OCI-LY1 (cell line): ENCODE data around the gene FGF3.

ENCODE experiments used
- H2AFZ ChIP-seq: fragments of 200-600 bp; sonication (generic), shearing (Covaris generic); 2 replicates; pipeline ENCODE4 v1.6.0; 2014; ENCODE audit warnings: antibody characterized with exemption, mild to moderate bottlenecking, low read length
- H3F3A ChIP-seq: fragments of 200-600 bp; sonication (generic), shearing (Covaris generic); 2 replicates; pipeline ENCODE4 v1.6.0; 2014; ENCODE audit warnings: mild to moderate bottlenecking, antibody characterized with exemption, low read length, moderate library complexity; ENCODE audit not compliant: insufficient read depth
- H3K27ac ChIP-seq: fragments of 200-600 bp; sonication (generic); 2 replicates; pipeline ENCODE4 v1.5.1; 2014; ENCODE audit warnings: low read length, mixed run types, mild to moderate bottlenecking, low read depth; ENCODE audit not compliant: poor library complexity, severe bottlenecking
- H3K27me3 ChIP-seq: fragments of 200-600 bp; sonication (generic); 2 replicates; pipeline ENCODE4 v1.6.0; 2014; ENCODE audit warnings: antibody characterized with exemption, mild to moderate bottlenecking, low read length, moderate library complexity; ENCODE audit not compliant: insufficient read depth
- H3K36me3 ChIP-seq: fragments of 200-600 bp; sonication (generic); 2 replicates; pipeline ENCODE4 v1.6.1; 2014; ENCODE audit warnings: mild to moderate bottlenecking, antibody characterized with exemption, low read length, moderate library complexity, mixed read lengths; ENCODE audit not compliant: insufficient read depth
- H3K4me1 ChIP-seq: fragments of 200-600 bp; sonication (generic); 2 replicates; pipeline ENCODE4 v1.5.1; 2014; ENCODE audit warnings: mild to moderate bottlenecking, low read length, moderate library complexity; ENCODE audit not compliant: insufficient read depth, severe bottlenecking
- H3K4me2 ChIP-seq: fragments of 200-600 bp; sonication (generic), shearing (Covaris generic); 2 replicates; pipeline ENCODE4 v1.6.1; 2014; ENCODE audit warnings: low read length
- H3K4me3 ChIP-seq: fragments of 200-600 bp; sonication (generic); 2 replicates; pipeline ENCODE4 v1.5.1; 2014; ENCODE audit warnings: low read length, low read depth, mild to moderate bottlenecking, mixed read lengths; ENCODE audit not compliant: poor library complexity, severe bottlenecking
- H3K79me2 ChIP-seq: fragments of 200-600 bp; shearing (Covaris generic); 2 replicates; pipeline ENCODE4 v1.6.1; 2016; ENCODE audit warnings: mixed run types, low read length, mixed read lengths; ENCODE audit not compliant: insufficient read depth
- H3K9ac ChIP-seq: fragments of 200-600 bp; sonication (generic), shearing (Covaris generic); 2 replicates; pipeline ENCODE4 v1.6.1; 2014; ENCODE audit warnings: mild to moderate bottlenecking, low read length, mixed read lengths
- H3K9me2 ChIP-seq: fragments of 200-600 bp; sonication (generic), shearing (Covaris generic); 2 replicates; pipeline ENCODE4 v1.6.1; 2014; ENCODE audit warnings: low read depth, mild to moderate bottlenecking, low read length, mixed read lengths
- H3K9me3 ChIP-seq: fragments of 200-600 bp; shearing (Covaris generic); 2 replicates; pipeline ENCODE4 v1.6.1; 2014; ENCODE audit warnings: low read length, mixed read lengths
- H4K20me1 ChIP-seq: fragments of 200-600 bp; sonication (generic), shearing (Covaris generic); 2 replicates; pipeline ENCODE4 v1.6.0; 2016; ENCODE audit warnings: mild to moderate bottlenecking, low read length; ENCODE audit not compliant: insufficient read depth
- EZH2 ChIP-seq: fragments of 200-600 bp; sonication (generic), shearing (Covaris generic); IDR thresholded peaks from 2 replicates; pipeline ENCODE4 v1.8.0; 2017; ENCODE audit warnings: borderline replicate concordance, mixed run types, mild to moderate bottlenecking, antibody characterized with exemption, low read length, moderate library complexity, mixed read lengths
- TF ChIP-seq, protein P1 (sequence below): fragments of 200-600 bp; sonication (generic), shearing (Covaris generic); IDR thresholded peaks from 2 replicates; pipeline ENCODE4 v1.5.1; 2017; ENCODE audit warnings: mild to moderate bottlenecking, antibody characterized with exemption, low read length, moderate library complexity, mixed read lengths

FGF3 gene

DNA sequence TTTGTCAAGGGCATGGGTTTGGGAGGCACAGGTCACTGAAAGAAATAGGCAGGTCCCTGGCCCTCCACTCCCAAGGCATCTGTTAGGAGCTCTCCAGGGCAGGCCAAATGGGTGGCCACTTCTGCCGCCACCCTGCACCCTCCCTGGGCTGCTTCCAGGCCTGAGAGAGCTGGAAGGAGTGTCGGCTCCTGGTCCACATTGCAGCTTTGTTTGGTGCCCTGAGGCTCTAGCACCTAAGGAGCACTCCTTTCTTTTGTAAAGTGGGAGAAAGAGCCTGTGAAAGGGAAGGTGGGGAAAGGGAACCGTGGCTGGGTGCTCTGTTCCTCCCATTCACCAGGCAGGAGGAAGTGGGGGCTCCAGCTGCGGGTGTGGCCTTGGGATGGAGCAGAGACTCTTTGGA, 31.8 kb downstream of the FGF3 start:
- no peak overlapping the region for H3K4me2 ChIP-seq

DNA sequence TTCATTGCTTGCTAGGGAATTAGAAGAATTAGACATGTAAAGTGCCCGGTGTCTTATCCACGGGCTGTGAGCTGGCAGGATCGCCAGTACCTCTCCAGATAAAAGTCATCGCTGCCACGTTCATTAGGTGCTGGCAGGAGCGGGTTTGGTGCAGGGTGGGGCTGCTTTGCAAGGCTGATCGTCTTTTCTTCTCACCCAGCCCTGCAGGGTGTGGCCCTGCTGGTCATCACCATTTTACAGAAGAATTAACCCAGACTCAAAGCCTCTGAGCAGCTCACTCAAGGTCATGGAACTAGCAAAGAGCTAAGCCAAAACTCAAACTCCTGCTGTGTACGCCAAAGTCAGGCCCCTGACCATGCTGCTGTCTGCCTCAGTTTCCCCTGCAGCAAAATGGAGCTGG, 38.0 kb downstream of the FGF3 start:
- no peaks in the 10 kb centered on the region for H3K9me3 ChIP-seq
- no peaks in the 10 kb centered on the region for H3K4me1 ChIP-seq
- TF ChIP-seq EZH2 = no peak
- TF ChIP-seq, protein P1, sequence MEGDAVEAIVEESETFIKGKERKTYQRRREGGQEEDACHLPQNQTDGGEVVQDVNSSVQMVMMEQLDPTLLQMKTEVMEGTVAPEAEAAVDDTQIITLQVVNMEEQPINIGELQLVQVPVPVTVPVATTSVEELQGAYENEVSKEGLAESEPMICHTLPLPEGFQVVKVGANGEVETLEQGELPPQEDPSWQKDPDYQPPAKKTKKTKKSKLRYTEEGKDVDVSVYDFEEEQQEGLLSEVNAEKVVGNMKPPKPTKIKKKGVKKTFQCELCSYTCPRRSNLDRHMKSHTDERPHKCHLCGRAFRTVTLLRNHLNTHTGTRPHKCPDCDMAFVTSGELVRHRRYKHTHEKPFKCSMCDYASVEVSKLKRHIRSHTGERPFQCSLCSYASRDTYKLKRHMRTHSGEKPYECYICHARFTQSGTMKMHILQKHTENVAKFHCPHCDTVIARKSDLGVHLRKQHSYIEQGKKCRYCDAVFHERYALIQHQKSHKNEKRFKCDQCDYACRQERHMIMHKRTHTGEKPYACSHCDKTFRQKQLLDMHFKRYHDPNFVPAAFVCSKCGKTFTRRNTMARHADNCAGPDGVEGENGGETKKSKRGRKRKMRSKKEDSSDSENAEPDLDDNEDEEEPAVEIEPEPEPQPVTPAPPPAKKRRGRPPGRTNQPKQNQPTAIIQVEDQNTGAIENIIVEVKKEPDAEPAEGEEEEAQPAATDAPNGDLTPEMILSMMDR = no peak
- H2AFZ ChIP-seq = no peak overlapping the region
- H3F3A ChIP-seq = no peaks in the 10 kb centered on the region
- H3K36me3 ChIP-seq = no peaks in the 10 kb centered on the region
- H3K9me2 ChIP-seq = no peaks in the 10 kb centered on the region
- H3K4me2 ChIP-seq = no peak overlapping the region
- no peak overlapping the region for H3K9ac ChIP-seq
- H3K27ac ChIP-seq = no peak overlapping the region
- H3K79me2 ChIP-seq = no peaks in the 10 kb centered on the region
- no peak overlapping the region for H3K4me3 ChIP-seq
- no peaks in the 10 kb centered on the region for H3K27me3 ChIP-seq
- no peaks in the 10 kb centered on the region for H4K20me1 ChIP-seq

More for the DNA sequence above, 31.8 kb downstream of the FGF3 start:
- Histone ChIP-seq H3K9me2 (no peaks in the 10 kb centered on the region), H3K36me3 (no peaks in the 10 kb centered on the region), H4K20me1 (no peaks in the 10 kb centered on the region), H3K79me2 (no peaks in the 10 kb centered on the region), H3F3A (no peaks in the 10 kb centered on the region), H3K9ac (no peak overlapping the region), H3K27ac (no peak overlapping the region), H3K9me3 (no peaks in the 10 kb centered on the region), H3K27me3 (peaks cover 21% of the 10 kb centered on the region; the same call in 1 of the 2 replicates), H3K4me1 (no peaks in the 10 kb centered on the region), H3K4me3 (no peak overlapping the region), H2AFZ (no peak overlapping the region)
- TF ChIP-seq, protein P1 = no peak

- H3K4me2 ChIP-seq = no peak overlapping the region
- H3K4me1 ChIP-seq = no peaks in the 10 kb centered on the region
- H3K9me2 ChIP-seq = no peaks in the 10 kb centered on the region
- no peak overlapping the region for H3K27ac ChIP-seq
- no peak overlapping the region for H3K9ac ChIP-seq
- H3K36me3 ChIP-seq = no peaks in the 10 kb centered on the region
- H3K4me3 ChIP-seq = no peak overlapping the region
- H4K20me1 ChIP-seq = no peaks in the 10 kb centered on the region
- H3K27me3 ChIP-seq = no peaks in the 10 kb centered on the region
- TF ChIP-seq, protein P1 = no peak
- TF ChIP-seq EZH2 = no peak
- no peak overlapping the region for H2AFZ ChIP-seq
- no peaks in the 10 kb centered on the region for H3K9me3 ChIP-seq
- no peaks in the 10 kb centered on the region for H3F3A ChIP-seq
- no peaks in the 10 kb centered on the region for H3K79me2 ChIP-seq
These were observed 40.8 kb downstream of the FGF3 start for GRCh38 chr11:69778373-69778772.
